Liver (tissue), 3 donors: Measurements from ENCODE around the gene ATR.

Experiments
- ATF3 ChIP-seq: IDR thresholded peaks from 2 replicates; pipeline ENCODE4 v1.6.1; 2016; ENCODE audit warnings: antibody characterized with exemption
- GABPA ChIP-seq, 2 donors: IDR thresholded peaks in 1 of 2; conservative IDR thresholded peaks in 1 of 2; 2 replicates each; pipeline ENCODE4 v1.6.1; 2016; ENCODE audit warnings: antibody characterized with exemption in 2 of 2, mild to moderate bottlenecking in 1 of 2, moderate library complexity in 1 of 2
- YY1 ChIP-seq: IDR thresholded peaks from 2 replicates; pipeline ENCODE4 v1.6.1; 2016; ENCODE audit warnings: antibody characterized with exemption, mild to moderate bottlenecking
- TF ChIP-seq, protein P1 (sequence below): fragments of 150-350 bp; IDR thresholded peaks from 2 replicates; pipeline ENCODE4 v1.5.1; 2017; ENCODE audit warnings: improper control_type of control experiment, low read depth, low read length; ENCODE audit not compliant: missing input control
- donor health status: healthy.
- donor health status: healthy.

GRCh38 chr3:142602619-142603385, 24.3 kb upstream of the ATR start:
- no peak for TF ChIP-seq GABPA (IDR thresholded peaks at IDR 0.05 in 1 of 2, conservative IDR thresholded peaks at IDR 0.05 in 1 of 2)
- TF ChIP-seq ATF3: no peak
- TF ChIP-seq, protein P1, sequence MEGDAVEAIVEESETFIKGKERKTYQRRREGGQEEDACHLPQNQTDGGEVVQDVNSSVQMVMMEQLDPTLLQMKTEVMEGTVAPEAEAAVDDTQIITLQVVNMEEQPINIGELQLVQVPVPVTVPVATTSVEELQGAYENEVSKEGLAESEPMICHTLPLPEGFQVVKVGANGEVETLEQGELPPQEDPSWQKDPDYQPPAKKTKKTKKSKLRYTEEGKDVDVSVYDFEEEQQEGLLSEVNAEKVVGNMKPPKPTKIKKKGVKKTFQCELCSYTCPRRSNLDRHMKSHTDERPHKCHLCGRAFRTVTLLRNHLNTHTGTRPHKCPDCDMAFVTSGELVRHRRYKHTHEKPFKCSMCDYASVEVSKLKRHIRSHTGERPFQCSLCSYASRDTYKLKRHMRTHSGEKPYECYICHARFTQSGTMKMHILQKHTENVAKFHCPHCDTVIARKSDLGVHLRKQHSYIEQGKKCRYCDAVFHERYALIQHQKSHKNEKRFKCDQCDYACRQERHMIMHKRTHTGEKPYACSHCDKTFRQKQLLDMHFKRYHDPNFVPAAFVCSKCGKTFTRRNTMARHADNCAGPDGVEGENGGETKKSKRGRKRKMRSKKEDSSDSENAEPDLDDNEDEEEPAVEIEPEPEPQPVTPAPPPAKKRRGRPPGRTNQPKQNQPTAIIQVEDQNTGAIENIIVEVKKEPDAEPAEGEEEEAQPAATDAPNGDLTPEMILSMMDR: no peak
- no peak for TF ChIP-seq YY1
